Globus pallidus (tissue), 1 donor: ENCODE measurements around the gene CLIP1.

Experiments
- DNase-seq: peaks from one replicate; pipeline ENCODE4 v3.0.0-alpha.2; 2015; ENCODE audit warnings: low spot score

CLIP1 gene

GRCh38 chr12:122355706-122356105 is 66.8 kb downstream of the CLIP1 start:
- peak; percentile 5 for DNase-seq

- DNase-seq = no peak
Observed at GRCh38 chr12:122354958-122355641, 67.4 kb downstream of the CLIP1 start.

GRCh38 chr12:122352394-122352793 is 70.1 kb downstream of the CLIP1 start:
- no peak for DNase-seq

GRCh38 chr12:122350141-122350848 is 72.2 kb downstream of the CLIP1 start:
- peak; percentile 32 for DNase-seq

- no peak for DNase-seq
Observed at GRCh38 chr12:122349078-122349477, 73.4 kb downstream of the CLIP1 start.

GRCh38 chr12:122348505-122348904 is 74.0 kb downstream of the CLIP1 start:
- no peak for DNase-seq

GRCh38 chr12:122346054-122346453 is 76.4 kb downstream of the CLIP1 start:
- DNase-seq = no peak

GRCh38 chr12:122345042-122345441 is 77.4 kb downstream of the CLIP1 start:
- DNase-seq = no peak

- DNase-seq = no peak
Observed at GRCh38 chr12:122336015-122336946, 86.2 kb downstream of the CLIP1 start.

GRCh38 chr12:122333142-122334087 is 89.1 kb downstream of the CLIP1 start:
- DNase-seq = no peak

GRCh38 chr12:122327494-122328385 is 94.7 kb downstream of the CLIP1 start:
- no peak for DNase-seq

- DNase-seq = no peak
Observed at GRCh38 chr12:122327014-122327413, 95.5 kb downstream of the CLIP1 start.

GRCh38 chr12:122326586-122326985 is 95.9 kb downstream of the CLIP1 start:
- DNase-seq = no peak

GRCh38 chr12:122323311-122324019 is 99.0 kb downstream of the CLIP1 start:
- DNase-seq = no peak

- no peak for DNase-seq
Observed at GRCh38 chr12:122322501-122322900, 100.0 kb downstream of the CLIP1 start.

- DNase-seq = no peak
Observed at GRCh38 chr12:122318607-122319605, 103.6 kb downstream of the CLIP1 start.

GRCh38 chr12:122312926-122313325 is 109.5 kb downstream of the CLIP1 start:
- no peak for DNase-seq

GRCh38 chr12:122311696-122312095 is 110.8 kb downstream of the CLIP1 start:
- no peak for DNase-seq
